Stimulated activated CD4-positive, alpha-beta T cell treated with anti-CD3 and anti-CD28 coated beads, Interleukin-12 subunit alpha, Interleukin-12 subunit beta, amount 100 ng/mL, for 24 hours (primary cell): ENCODE measurements around the gene NVL.
"Not testable (repeated sequence)": the region's sequence is repeated elsewhere in the genome, so short reads cannot be mapped to it uniquely, and the experiment has no call there.

Experiments
- DNase-seq, 2 experiments: peaks; one replicate each; pipeline ENCODE4 v3.0.0-alpha.2; 2020; ENCODE audit warnings: low read depth in 2 of 2

The NVL gene

GRCh38 chr1:224338150-224338838 is 8.3 kb upstream of the NVL start:
- DNase-seq = no peak

GRCh38 chr1:224333939-224334786 is 4.2 kb upstream of the NVL start:
- no peak for DNase-seq

- no peak for DNase-seq
These were observed 3.4 kb upstream of the NVL start for GRCh38 chr1:224333309-224333926.

GRCh38 chr1:224331824-224332223 is 1.9 kb upstream of the NVL start:
- DNase-seq = no peak

- DNase-seq = no peak
These were observed 1.4 kb upstream of the NVL start for GRCh38 chr1:224331326-224331725.

GRCh38 chr1:224329484-224329841 is 509 bp downstream of the NVL start:
- DNase-seq = no peak

GRCh38 chr1:224328644-224329043 is 1.3 kb downstream of the NVL start:
- DNase-seq = no peak

GRCh38 chr1:224325959-224326358 is 4.0 kb downstream of the NVL start:
- DNase-seq = no peak

GRCh38 chr1:224321706-224322105 is 8.3 kb downstream of the NVL start:
- no peak for DNase-seq

- no peak for DNase-seq
These were observed 12.5 kb downstream of the NVL start for GRCh38 chr1:224317383-224318045.

GRCh38 chr1:224312025-224312424 is 17.9 kb downstream of the NVL start:
- DNase-seq = no peak

GRCh38 chr1:224311503-224311902 is 18.5 kb downstream of the NVL start:
- not testable (repeated sequence) for DNase-seq

GRCh38 chr1:224308064-224308463 is 21.9 kb downstream of the NVL start:
- DNase-seq = no peak

- DNase-seq = no peak
These were observed 25.2 kb downstream of the NVL start for GRCh38 chr1:224304767-224305166.

GRCh38 chr1:224302947-224303346 is 27.0 kb downstream of the NVL start:
- DNase-seq = no peak

GRCh38 chr1:224301391-224301790 is 28.6 kb downstream of the NVL start:
- DNase-seq = no peak

GRCh38 chr1:224300346-224300745 is 29.6 kb downstream of the NVL start:
- DNase-seq = no peak

GRCh38 chr1:224298346-224299330 is 31.3 kb downstream of the NVL start:
- no peak for DNase-seq

GRCh38 chr1:224294775-224295174 is 35.2 kb downstream of the NVL start:
- no peak for DNase-seq

- no peak for DNase-seq
These were observed 37.6 kb downstream of the NVL start for GRCh38 chr1:224292419-224292818.

- no peak for DNase-seq
These were observed 40.6 kb downstream of the NVL start for GRCh38 chr1:224289396-224289795.
